Activated CD4-positive, alpha-beta T cell treated with anti-CD3 and anti-CD28 coated beads for 1 hour (primary cell): Measurements from ENCODE around the gene NOVA1.

ENCODE experiments used
- DNase-seq: peaks from one replicate; pipeline ENCODE4 v3.0.0-alpha.2; 2020

The NOVA1 gene

DNA sequence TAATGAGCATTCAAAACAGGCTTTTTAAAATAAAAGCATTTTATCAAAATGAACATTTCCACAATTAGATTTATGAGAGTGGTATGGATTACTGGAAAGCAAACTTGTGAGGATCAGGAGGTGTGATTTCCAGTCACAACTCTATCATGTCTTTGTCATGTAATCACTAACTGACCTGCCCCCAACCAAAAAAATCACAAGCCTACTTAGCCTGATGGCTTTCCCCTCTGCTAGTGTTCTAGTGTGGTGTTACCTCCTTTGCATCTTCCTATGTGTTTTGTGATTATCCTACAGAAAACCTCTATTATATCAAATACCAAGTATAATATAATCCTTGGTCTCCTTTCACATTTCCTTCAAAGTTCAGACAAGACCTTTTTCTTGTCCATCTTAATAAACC, 168.6 kb downstream of the NOVA1 start:
- no peak for DNase-seq

DNA sequence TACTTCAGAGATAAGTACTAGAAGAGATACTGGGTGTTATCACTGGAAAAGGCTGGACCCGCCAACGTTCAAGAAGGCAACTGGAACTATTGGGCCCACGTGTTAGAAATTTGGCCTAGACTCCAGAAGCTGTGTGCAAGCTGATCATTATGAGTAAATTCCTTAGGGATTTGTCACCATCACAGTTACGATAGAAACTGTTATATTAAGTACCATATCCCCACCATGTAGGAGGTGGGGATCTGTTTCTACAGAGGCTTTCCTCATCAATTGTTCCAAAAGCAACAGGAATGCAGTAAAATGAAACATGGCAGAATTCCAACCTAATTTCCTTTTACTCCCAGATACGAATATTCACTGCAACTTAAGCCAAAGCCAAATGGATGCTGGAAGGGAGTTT, 170.7 kb downstream of the NOVA1 start:
- no peak for DNase-seq

DNA sequence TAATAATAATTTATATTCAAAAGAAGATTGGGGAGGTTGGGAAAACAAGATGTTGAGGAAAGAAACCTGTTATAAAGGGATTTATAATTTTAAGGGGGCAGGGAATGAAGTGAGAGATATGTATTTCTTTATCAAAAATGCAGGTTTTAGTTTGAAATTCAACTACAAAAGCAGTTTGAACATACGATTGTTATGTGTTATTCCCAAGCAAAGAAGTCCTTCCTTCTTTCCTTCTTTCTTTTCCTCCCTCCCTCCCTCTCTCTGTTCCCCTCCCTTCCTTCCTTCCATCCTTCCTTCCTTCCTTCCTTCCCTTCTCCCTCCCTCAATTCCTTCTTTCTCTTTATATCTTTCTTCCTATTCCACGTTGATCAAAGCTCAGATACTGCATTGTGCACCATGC, 173.3 kb downstream of the NOVA1 start:
- DNase-seq, result no peak

DNA sequence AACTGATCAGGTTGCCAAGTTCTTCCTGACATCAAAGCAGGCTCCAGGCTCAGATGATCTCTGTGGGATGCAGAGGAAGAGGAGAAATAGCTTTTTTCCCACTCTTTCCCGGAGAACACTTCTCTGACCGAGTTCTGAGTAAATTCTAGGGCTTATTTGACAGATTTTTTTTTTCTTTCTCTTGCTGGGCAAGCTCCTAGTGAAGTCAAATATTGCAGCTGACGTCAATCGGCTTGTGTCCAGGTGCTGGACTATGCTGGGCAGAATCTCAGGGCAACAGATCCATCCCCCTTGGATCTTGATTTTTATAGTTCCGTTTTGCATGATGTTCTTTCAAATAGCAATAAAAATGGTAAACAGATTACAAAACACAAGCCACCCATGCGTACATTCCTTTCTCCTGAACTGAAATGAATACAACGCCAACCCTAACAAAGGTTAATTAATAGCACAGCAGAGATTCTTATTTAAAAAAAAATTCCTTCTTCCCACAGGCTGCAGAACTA, 182.2 kb downstream of the NOVA1 start:
- DNase-seq, result no peak

DNA sequence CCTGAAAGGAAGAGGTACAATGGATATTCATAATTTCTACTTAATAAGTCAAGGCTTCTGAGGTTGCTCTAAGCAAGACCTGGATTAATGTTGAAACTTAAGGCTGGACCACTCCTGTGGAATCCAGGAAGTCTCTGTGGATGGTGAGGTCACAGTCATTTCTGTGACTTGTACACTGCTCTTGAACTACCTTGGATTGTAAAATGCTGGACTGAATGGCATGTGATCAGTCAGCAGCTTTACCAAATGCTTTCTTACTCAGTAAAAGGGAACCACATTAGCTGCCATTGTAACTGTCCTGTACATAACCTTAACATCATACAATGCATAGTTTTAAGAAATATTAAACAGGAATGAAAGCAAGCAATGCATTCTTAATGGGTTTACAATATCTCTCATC, 182.9 kb downstream of the NOVA1 start:
- DNase-seq, result no peak

DNA sequence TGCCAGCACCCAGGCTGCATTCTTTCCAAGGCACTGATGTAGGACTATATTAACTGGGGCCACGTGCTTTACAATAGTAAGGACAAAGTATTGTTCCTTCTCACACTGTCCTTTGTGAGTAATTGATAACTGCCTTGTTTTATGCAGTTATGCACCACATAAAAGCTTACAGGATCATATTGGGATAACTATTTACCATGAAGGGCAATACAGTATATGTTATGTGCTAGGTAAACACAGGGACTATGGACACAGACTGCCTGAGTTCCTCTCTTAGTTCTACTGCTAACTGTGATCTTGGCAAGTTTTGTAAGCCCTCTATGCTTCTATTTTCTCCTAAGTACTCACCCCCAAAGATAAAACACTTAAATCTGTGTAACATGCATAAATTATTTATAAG, 183.7 kb downstream of the NOVA1 start:
- DNase-seq, result no peak

DNA sequence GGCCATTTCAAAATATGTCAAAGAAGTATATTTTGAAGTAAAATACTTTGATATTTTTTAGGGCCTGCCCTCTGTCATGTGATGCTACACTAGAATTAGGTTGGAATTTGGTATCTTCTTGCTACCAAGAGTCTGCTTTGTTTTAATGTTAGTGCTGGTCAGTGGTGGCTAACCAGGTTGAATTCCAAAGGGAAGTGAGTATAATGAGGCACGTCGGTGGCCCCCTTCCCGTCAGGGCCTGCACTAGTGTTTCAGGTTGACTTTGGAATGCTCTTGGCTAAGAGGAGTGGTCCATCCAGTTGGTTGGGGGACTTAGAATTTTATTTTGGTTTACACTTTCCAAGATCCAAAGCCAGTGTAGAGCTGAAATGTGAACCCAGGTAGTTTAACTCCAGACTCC, 185.4 kb downstream of the NOVA1 start:
- no peak for DNase-seq

DNA sequence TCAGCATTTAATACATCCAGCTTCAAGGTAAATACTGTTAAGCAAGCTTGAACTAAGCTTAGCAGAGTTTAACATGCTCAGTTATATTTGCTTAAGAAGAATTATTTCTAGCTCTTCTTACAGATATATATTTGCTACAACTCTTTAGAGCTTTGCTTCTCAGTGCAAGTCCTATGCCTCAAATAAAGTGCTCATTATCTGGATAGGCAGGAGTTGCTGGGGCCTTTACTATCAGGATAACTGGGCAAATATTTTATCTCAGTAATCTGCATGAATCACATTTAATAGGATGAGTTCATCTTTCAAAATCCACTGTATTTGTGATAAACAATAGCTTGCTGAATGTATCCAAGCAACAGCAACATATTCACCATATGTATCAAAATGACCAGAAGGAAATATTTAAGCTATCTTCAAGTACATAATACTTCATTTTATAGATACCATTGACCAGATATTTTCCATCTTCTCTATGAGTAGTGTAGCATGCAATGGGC, 187.6 kb downstream of the NOVA1 start:
- no peak for DNase-seq

DNA sequence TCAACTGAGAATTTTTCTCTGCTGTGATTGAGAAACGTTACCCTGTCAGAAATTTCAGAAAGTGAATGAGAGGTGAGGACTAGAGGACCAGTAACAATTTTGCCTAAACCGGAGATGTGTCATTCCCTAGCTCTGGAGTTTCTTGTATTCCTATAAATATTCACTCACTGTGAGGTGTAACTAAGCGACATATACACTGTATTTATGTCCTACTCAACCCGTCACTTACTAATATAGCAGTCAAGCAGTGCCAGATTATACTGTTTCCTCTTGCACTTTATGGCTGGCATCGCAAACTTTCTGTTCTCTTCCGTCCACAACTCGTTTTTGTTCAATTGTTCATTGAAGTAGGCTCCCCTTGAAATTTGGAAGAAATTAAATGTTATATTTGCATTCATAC, 192.9 kb downstream of the NOVA1 start:
- no peak for DNase-seq

DNA sequence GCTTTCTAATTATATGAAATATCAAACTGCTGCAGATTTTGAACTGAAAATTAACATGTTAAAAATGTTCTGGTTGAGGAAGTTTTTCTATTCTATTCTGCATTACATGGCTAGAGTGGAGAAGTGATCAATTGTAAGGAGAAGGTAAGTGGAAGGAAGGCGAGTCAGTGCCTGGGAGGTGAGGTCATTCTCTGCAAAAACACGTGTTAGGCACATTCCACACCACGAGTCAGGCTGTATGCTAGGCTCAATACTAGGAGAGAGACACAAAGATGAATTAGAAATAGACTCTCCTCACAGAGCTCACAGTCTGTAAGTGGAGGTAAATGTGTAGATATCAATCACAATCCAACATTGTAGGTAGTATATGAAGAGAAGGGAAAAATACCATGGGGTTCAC, 194.1 kb downstream of the NOVA1 start:
- no peak for DNase-seq

DNA sequence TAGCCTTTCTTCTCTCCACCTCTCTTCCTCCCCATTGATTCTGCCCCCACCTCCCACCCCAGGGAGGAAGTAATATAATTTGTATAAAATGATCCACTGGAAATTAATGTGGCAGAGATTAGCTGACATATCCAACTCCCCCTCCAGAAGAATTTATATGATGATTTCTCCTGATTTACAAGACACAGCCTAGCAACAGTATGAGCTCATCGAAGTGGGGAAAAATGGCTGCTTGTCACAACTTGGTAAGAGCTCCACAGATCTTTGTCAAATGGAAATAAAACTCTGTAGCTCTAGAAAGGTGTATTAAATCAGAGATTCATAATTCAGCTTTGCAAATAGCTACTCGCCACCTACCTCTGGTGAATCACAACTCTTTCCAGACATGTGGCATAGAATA, 195.7 kb downstream of the NOVA1 start:
- DNase-seq, result no peak

DNA sequence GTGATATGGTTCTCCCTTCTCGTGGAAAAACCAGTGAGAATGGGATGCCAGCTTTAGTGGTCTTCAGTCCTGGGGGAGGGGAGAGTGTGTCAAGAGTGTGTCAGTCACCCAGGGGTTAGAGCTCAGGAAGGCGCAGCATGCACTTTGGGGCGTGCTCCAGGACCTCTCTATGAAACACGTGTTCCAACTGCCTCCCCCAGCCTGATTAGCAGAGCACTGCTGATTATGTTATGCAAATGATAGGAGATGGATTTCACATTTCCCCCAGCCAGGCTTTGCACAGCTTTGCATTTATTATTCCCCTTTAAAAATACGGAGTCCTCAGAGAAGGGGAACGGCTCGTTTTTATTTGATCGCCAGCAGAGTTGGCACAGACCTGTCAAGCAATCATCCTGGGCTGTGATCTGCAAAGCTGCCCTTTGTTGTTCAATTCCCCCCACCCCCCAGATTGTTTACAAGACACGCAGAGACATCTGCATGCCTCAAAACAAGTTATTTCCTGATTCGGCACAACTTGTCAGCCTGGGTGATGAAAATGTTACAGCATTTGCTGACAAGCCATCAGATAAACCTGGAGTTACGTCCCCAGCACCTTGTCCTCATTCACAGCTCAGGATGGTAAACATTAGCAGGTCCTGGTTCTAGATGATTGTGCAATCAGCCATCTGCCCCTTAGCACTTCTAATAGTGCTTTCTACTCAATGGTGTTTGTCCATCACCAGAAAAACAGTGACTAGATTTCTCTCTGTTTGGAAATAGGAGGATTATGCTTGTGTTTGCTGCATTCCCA, 196.5 kb downstream of the NOVA1 start:
- no peak for DNase-seq

DNA sequence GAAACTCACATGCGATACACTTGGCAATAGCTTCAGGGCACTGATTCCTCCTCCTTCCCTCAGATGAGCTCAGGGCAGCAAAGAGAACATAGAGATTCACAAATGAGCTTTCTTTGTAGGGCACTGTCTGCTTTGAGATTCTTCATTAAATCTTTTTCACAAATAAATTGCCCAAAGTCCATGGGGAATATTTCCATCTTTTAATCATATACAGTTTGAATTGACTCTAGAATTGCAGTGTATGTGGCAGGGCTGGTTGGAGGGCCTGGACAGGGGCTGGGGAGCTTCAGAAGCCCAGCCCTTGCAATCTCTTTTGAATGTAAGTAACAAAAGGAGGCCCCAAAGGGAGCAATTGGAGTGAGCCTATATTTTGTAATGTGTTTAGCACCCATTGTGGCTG, 197.5 kb downstream of the NOVA1 start:
- DNase-seq, result no peak

DNA sequence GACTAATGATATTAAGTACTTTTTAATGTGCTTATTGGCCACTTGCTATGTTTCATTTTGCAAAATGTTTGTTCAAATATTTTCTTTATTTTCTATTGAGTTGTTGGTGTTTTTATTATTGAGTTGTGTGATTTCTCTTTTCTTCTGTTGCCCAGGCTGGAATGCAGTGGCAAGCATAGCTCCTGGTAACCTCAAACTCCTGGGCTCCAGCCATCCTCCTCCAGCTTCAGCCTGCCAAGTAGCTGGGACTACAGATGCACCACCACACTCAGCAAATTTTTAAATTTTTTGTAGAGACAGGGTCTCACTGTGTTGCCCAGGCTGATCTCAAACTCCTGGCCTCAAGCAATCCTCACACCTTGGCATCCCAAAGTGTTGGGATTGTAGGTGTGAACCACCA, 199.2 kb downstream of the NOVA1 start:
- no peak for DNase-seq
